Measurements from ENCODE around the gene UBE2O.

- TF ChIP-seq, protein P1, sequence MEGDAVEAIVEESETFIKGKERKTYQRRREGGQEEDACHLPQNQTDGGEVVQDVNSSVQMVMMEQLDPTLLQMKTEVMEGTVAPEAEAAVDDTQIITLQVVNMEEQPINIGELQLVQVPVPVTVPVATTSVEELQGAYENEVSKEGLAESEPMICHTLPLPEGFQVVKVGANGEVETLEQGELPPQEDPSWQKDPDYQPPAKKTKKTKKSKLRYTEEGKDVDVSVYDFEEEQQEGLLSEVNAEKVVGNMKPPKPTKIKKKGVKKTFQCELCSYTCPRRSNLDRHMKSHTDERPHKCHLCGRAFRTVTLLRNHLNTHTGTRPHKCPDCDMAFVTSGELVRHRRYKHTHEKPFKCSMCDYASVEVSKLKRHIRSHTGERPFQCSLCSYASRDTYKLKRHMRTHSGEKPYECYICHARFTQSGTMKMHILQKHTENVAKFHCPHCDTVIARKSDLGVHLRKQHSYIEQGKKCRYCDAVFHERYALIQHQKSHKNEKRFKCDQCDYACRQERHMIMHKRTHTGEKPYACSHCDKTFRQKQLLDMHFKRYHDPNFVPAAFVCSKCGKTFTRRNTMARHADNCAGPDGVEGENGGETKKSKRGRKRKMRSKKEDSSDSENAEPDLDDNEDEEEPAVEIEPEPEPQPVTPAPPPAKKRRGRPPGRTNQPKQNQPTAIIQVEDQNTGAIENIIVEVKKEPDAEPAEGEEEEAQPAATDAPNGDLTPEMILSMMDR (conservative IDR thresholded peaks at IDR 0.05; ENCODE audit: low read depth in 2 of 2), result no peak
- no peak for TF ChIP-seq CREB1 (CRISPR knock-in tag; IDR thresholded peaks at IDR 0.05; ENCODE audit: low read depth)
- TF ChIP-seq EZH2phosphoT487 (IDR thresholded peaks at IDR 0.05; ENCODE audit: unreplicated experiment), result no peak
- TF ChIP-seq ZNF114 (CRISPR knock-in tag; IDR thresholded peaks at IDR 0.05), result no peak
- no peak for TF ChIP-seq JUNB (IDR thresholded peaks at IDR 0.05; ENCODE audit: unreplicated experiment)
- no peak for TF ChIP-seq EZH2 (IDR thresholded peaks at IDR 0.05; ENCODE audit: low read depth, unreplicated experiment)
Measured at GRCh38 chr17:76415786-76416185, 37.2 kb downstream of the UBE2O start.

Measured in GM23338 (cell line).